Astrocyte of the spinal cord (primary cell): ENCODE results near the gene CPLX4.

Source experiments
- DNase-seq: peaks from one replicate; pipeline ENCODE4 v3.0.0; 2011; ENCODE audit warnings: low read depth, low spot score
- H3K4me3 ChIP-seq: 2 replicates; pipeline ENCODE4 v1.5.1; 2011; ENCODE audit warnings: low read depth, mild to moderate bottlenecking, low read length, moderate library complexity
- CTCF ChIP-seq: IDR thresholded peaks from 2 replicates; pipeline ENCODE4 v1.5.1; 2012; ENCODE audit warnings: low read depth, mild to moderate bottlenecking, low read length, inconsistent platforms
- in situ Hi-C: cut with HindIII; loops from 2 replicates; pipeline ENCODE4 v1.10.0; 2017; ENCODE audit warnings: low sequenced_read_pairs

CPLX4 gene

GRCh38 chr18:59323931-59324622 lies 5.6 kb upstream of the CPLX4 start:
- in situ Hi-C loops = no loop called here
- TF ChIP-seq CTCF = no peak
- H3K4me3 ChIP-seq = no peak overlapping the region
- peak; percentile 78 for DNase-seq

DNA sequence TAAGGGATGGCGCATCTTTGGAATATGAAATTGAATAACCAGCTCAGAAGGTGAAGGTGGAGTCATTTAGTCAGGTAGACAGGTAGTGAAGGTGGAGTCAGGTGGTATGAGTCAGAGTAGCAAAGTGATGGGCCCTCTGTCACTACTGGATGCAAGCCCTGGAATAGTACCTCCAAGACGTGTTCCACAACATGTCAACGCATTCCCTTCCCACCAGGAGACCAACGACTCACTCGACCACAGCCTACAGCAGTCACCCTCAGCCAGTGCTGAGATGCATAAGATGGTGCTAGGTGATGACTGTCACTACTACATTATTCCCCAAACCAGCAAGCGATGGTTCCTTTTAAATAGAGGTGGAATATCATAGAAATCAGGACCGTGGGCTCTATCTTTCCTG lies 6.8 kb downstream of the CPLX4 start:
- in situ Hi-C loops = no loop called here
- DNase-seq = peak; percentile 40
- no peak overlapping the region for H3K4me3 ChIP-seq
- TF ChIP-seq CTCF = no peak

GRCh38 chr18:59308938-59309260 lies 9.6 kb downstream of the CPLX4 start:
- TF ChIP-seq CTCF = no peak
- peak overlapping the region; percentile 20 for H3K4me3 ChIP-seq
- DNase-seq = no peak

GRCh38 chr18:59308248-59308937 lies 10.1 kb downstream of the CPLX4 start:
- peak overlapping the region; percentile 20 for H3K4me3 ChIP-seq
- in situ Hi-C loops = no loop called here
- peak; percentile 72 for TF ChIP-seq CTCF
- DNase-seq = peak; percentile 62

More at GRCh38 chr18:59308938-59309260, 9.6 kb downstream of the CPLX4 start:
- in situ Hi-C loops = no loop called here

- in situ Hi-C loops = no loop called here
- H3K4me3 ChIP-seq = no peak overlapping the region
- no peak for DNase-seq
- TF ChIP-seq CTCF = no peak
Measured at GRCh38 chr18:59306640-59307039, 11.8 kb downstream of the CPLX4 start.

GRCh38 chr18:59305295-59305694 lies 13.2 kb downstream of the CPLX4 start:
- TF ChIP-seq CTCF = no peak
- in situ Hi-C loops = no loop called here
- no peak for DNase-seq
- H3K4me3 ChIP-seq = no peak overlapping the region
